Gastrocnemius medialis (tissue), 4 donors: Measurements from ENCODE around the gene TACR1. TPM values are rescaled to one million over a fixed set of nuclear protein-coding genes. Genes with fewer than 3 reads are reported as not detected.
"Not testable (repeated sequence)": the region's sequence is repeated elsewhere in the genome, so short reads cannot be mapped to it uniquely, and the experiment has no call there.

ENCODE experiments used
- ATAC-seq, 2 donors: fragments of 150-250 bp; one replicate each; pipeline ENCODE4 v1.9.1; 2016
- DNase-seq, 2 donors: peaks; one replicate each; pipeline ENCODE4 v3.0.0-alpha.2; 2019
- H3K27ac ChIP-seq, 4 donors: fragments of 200-600 bp; sonication (generic); 1 replicate in 1 of 4; 2 replicates in 3 of 4; pipeline ENCODE4 v1.5.1; 2016 to 2018; ENCODE audit warnings: mild to moderate bottlenecking in 2 of 4, moderate library complexity in 1 of 4
- H3K27me3 ChIP-seq, 3 donors: fragments of 200-600 bp; sonication (generic) in 2 of 3; 1 replicate in 1 of 3; 2 replicates in 2 of 3; pipeline versions ENCODE4 v1.5.1 to v1.6.0; 2016 to 2019; ENCODE audit warnings: mild to moderate bottlenecking in 1 of 3, moderate library complexity in 1 of 3
- H3K36me3 ChIP-seq, 2 donors: fragments of 200-600 bp; sonication (generic) in 1 of 2; one replicate each; pipeline ENCODE4 v1.5.1; 2017 to 2018
- H3K4me1 ChIP-seq, 2 donors: fragments of 200-600 bp; sonication (generic) in 1 of 2; one replicate each; pipeline ENCODE4 v1.5.1; 2016 to 2017; ENCODE audit warnings: mild to moderate bottlenecking in 2 of 2
- H3K4me3 ChIP-seq, 4 donors: fragments of 200-600 bp; sonication (generic) in 3 of 4; 1 replicate in 1 of 4; 2 replicates in 3 of 4; pipeline ENCODE4 v1.5.1; 2016 to 2019; ENCODE audit warnings: mild to moderate bottlenecking in 2 of 4
- H3K9me3 ChIP-seq, 3 donors: fragments of 200-600 bp; sonication (generic) in 2 of 3; 1 replicate in 1 of 3; 2 replicates in 2 of 3; pipeline ENCODE4 v1.5.1; 2016 to 2019
- CTCF ChIP-seq, 5 experiments: fragments of 450-650 bp in 3 of 5; fragments of 200-600 bp in 2 of 5; sonication (generic) in 2 of 5; IDR thresholded peaks in 4 of 5; conservative IDR thresholded peaks in 1 of 5; 1 replicate in 4 of 5; 2 replicates in 1 of 5; pipeline ENCODE4 v1.5.1; 2016 to 2019; ENCODE audit warnings: antibody characterized with exemption in 5 of 5, mild to moderate bottlenecking in 3 of 5, moderate library complexity in 3 of 5
- POLR2A ChIP-seq, 2 donors: fragments of 450-650 bp; IDR thresholded peaks; one replicate each; pipeline ENCODE4 v1.6.1; 2017; ENCODE audit warnings: antibody characterized with exemption in 2 of 2, mild to moderate bottlenecking in 2 of 2, moderate library complexity in 2 of 2
- in situ Hi-C, 4 donors: fragments of 200-750 bp; cut with MboI; loops; one replicate each; pipeline versions ENCODE4 v1.15.0 to v1.8.0; 2017; ENCODE audit warnings: low sequenced_read_pairs in 4 of 4
- intact Hi-C: fragments of 100-400 bp; cut with DNase I; formaldehyde crosslinking; loops from one replicate; pipeline ENCODE4 v1.15.1; 2023; ENCODE audit warnings: low total_unique reads
- total RNA-seq, 4 donors: library from RNA; depleted of rRNA; stranded (reverse); fragments of >200 nt; gene quantifications; one replicate each; pipeline versions ENCODE4 v1.1.0 to v1.2.3, GENCODE V29; 2016

The TACR1 gene
- total RNA-seq, 4 donors from 2014 or later: 0.07 to 0.42 (median 0.19) TPM

- DNase-seq (no peak), ATAC-seq (no peak)
- H3K27ac ChIP-seq: no peak overlapping the region
- in situ Hi-C loops: no loop called here
- no peaks in the 10 kb centered on the region for H3K4me1 ChIP-seq
- no peak overlapping the region for H3K4me3 ChIP-seq
- H3K36me3 ChIP-seq: no peaks in the 10 kb centered on the region
- H3K9me3 ChIP-seq: no peaks in the 10 kb centered on the region
- intact Hi-C loops: no loop called here
- no peaks in the 10 kb centered on the region for H3K27me3 ChIP-seq
- TF ChIP-seq POLR2A (IDR thresholded peaks at IDR 0.05) (no peak), CTCF (IDR thresholded peaks at IDR 0.05 in 4 of 5, conservative IDR thresholded peaks at IDR 0.05 in 1 of 5) (no peak)
Observed at GRCh38 chr2:75224636-75225094, 25.3 kb upstream of the TACR1 start.

GRCh38 chr2:75222527-75222926, 23.2 kb upstream of the TACR1 start:
- H3K36me3 ChIP-seq: no peaks in the 10 kb centered on the region
- no peak overlapping the region for H3K27ac ChIP-seq
- DNase-seq: no peak
- TF ChIP-seq CTCF (IDR thresholded peaks at IDR 0.05 in 4 of 5, conservative IDR thresholded peaks at IDR 0.05 in 1 of 5) (no peak), POLR2A (IDR thresholded peaks at IDR 0.05) (no peak)
- no peak overlapping the region for H3K4me3 ChIP-seq
- H3K27me3 ChIP-seq: no peaks in the 10 kb centered on the region
- H3K9me3 ChIP-seq: no peaks in the 10 kb centered on the region
- intact Hi-C loops (no loop called here), in situ Hi-C loops (no loop called here)
- no peaks in the 10 kb centered on the region for H3K4me1 ChIP-seq
- no peak for ATAC-seq

- intact Hi-C loops: no loop called here
- Histone ChIP-seq H3K9me3 (no peaks in the 10 kb centered on the region), H3K4me1 (no peaks in the 10 kb centered on the region), H3K27me3 (no peaks in the 10 kb centered on the region), H3K36me3 (no peaks in the 10 kb centered on the region), H3K4me3 (no peak overlapping the region), H3K27ac (no peak overlapping the region)
- no peak for TF ChIP-seq CTCF (IDR thresholded peaks at IDR 0.05 in 4 of 5, conservative IDR thresholded peaks at IDR 0.05 in 1 of 5)
- no peak for TF ChIP-seq POLR2A (IDR thresholded peaks at IDR 0.05)
- ATAC-seq (no peak), DNase-seq (no peak)
- in situ Hi-C loops: no loop called here
Observed at GRCh38 chr2:75221862-75222261, 22.5 kb upstream of the TACR1 start.

- H3K4me3 ChIP-seq, H3K27me3 ChIP-seq, in situ Hi-C loops, H3K4me1 ChIP-seq, intact Hi-C loops, DNase-seq, H3K36me3 ChIP-seq, H3K27ac ChIP-seq, H3K9me3 ChIP-seq, ATAC-seq: not testable (repeated sequence)
Observed at GRCh38 chr2:75219213-75219612, 19.9 kb upstream of the TACR1 start.

- Histone ChIP-seq H3K27ac (no peak overlapping the region), H3K27me3 (no peaks in the 10 kb centered on the region), H3K4me3 (no peak overlapping the region), H3K9me3 (no peaks in the 10 kb centered on the region), H3K36me3 (no peaks in the 10 kb centered on the region), H3K4me1 (no peaks in the 10 kb centered on the region)
- DNase-seq (no peak), ATAC-seq (no peak)
- intact Hi-C loops: no loop called here
- TF ChIP-seq CTCF (IDR thresholded peaks at IDR 0.05 in 4 of 5, conservative IDR thresholded peaks at IDR 0.05 in 1 of 5): no peak
- no peak for TF ChIP-seq POLR2A (IDR thresholded peaks at IDR 0.05)
- in situ Hi-C loops: no loop called here
Observed at GRCh38 chr2:75211266-75211770, 12.0 kb upstream of the TACR1 start.
